Measurements from ENCODE around the gene NEGR1. TPM values are rescaled to one million over a fixed set of nuclear protein-coding genes. Genes with fewer than 3 reads are reported as not detected.

Gene NEGR1
- total and polyA plus RNA-seq, 2 experiments from 2014 or later: 0.57 to 0.94 TPM

GRCh38 chr1:72227667-72228066 is 54.7 kb downstream of the NEGR1 start (continued):
- TF ChIP-seq ETS1 (IDR thresholded peaks at IDR 0.05): no peak
- TF ChIP-seq ZNF114 (CRISPR knock-in tag; IDR thresholded peaks at IDR 0.05): no peak
- no peak for TF ChIP-seq CREB1 (CRISPR knock-in tag; IDR thresholded peaks at IDR 0.05; ENCODE audit: low read depth)
- TF ChIP-seq JUNB (IDR thresholded peaks at IDR 0.05; ENCODE audit: unreplicated experiment): no peak
- no peak for TF ChIP-seq STAT1 (IDR thresholded peaks at IDR 0.05; ENCODE audit: unreplicated experiment)
- TF ChIP-seq NANOG (IDR thresholded peaks at IDR 0.05; ENCODE audit: borderline replicate concordance): no peak
- no peak for TF ChIP-seq EZH2 (IDR thresholded peaks at IDR 0.05; ENCODE audit: low read depth, unreplicated experiment)
- no peak for TF ChIP-seq CTCF (conservative IDR thresholded peaks at IDR 0.05; ENCODE audit: low read depth in 2 of 2)
- no peak for TF ChIP-seq REST (IDR thresholded peaks at IDR 0.05; ENCODE audit: unreplicated experiment)
- no peak for TF ChIP-seq POLR2AphosphoS5 (IDR thresholded peaks at IDR 0.05; ENCODE audit: low read depth)
- TF ChIP-seq EZH2phosphoT487 (IDR thresholded peaks at IDR 0.05; ENCODE audit: unreplicated experiment): no peak

GRCh38 chr1:72224506-72224905 is 57.8 kb downstream of the NEGR1 start:
- Histone ChIP-seq H3K79me2 (replicated peaks; ENCODE audit: insufficient read depth) (no peaks in the 10 kb centered on the region), H3K9me2 (ENCODE audit: insufficient read depth) (no peaks in the 10 kb centered on the region), H3K36me3 (ENCODE audit: insufficient read depth) (no peaks in the 10 kb centered on the region), H3K27ac (ENCODE audit: low read depth) (no peak overlapping the region), H3F3A (replicated peaks; ENCODE audit: low read depth) (no peaks in the 10 kb centered on the region), H3K27me3 (ENCODE audit: insufficient read depth) (no peaks in the 10 kb centered on the region), H2AFZ (no peak overlapping the region), H3K4me1 (ENCODE audit: insufficient read depth) (no peaks in the 10 kb centered on the region), H3K4me3 (no peak overlapping the region), H4K20me1 (replicated peaks; ENCODE audit: insufficient read depth) (no peaks in the 10 kb centered on the region), H3K4me2 (no peak overlapping the region)
- Mint-ChIP-seq H3K27me3 (ENCODE audit: insufficient read depth, low read depth, poor library complexity) (no peaks in the 10 kb centered on the region), H3K27ac (no peak overlapping the region), H3K4me1 (no peaks in the 10 kb centered on the region), H3K4me3 (no peak overlapping the region), H3K9me3 (no peaks in the 10 kb centered on the region; the same call in 2 of the 3 replicates), H3K36me3 (ENCODE audit: low read depth) (no peaks in the 10 kb centered on the region)
- no peak for DNase-seq (ENCODE audit: low spot score)
- ATAC-seq: no peak
- TF ChIP-seq ZNF331 (CRISPR knock-in tag; IDR thresholded peaks at IDR 0.05; ENCODE audit: low read depth): no peak

Data from GM23338 (cell line).